Astrocyte of the cerebellum (primary cell): ENCODE measurements around the gene CROT.
A peak's percentile ranks its signal among the peaks of the same experiment; 100 is the strongest.
"Not testable (repeated sequence)": the region's sequence is repeated elsewhere in the genome, so short reads cannot be mapped to it uniquely, and the experiment has no call there.

Experiments used
- DNase-seq: peaks from one replicate; pipeline ENCODE4 v3.0.0-alpha.2; 2011; ENCODE audit warnings: low read depth
- H3K4me3 ChIP-seq: 2 replicates; pipeline ENCODE4 v1.5.1; 2011; ENCODE audit warnings: mild to moderate bottlenecking, low read depth, low read length, moderate library complexity
- CTCF ChIP-seq: IDR thresholded peaks from 2 replicates; pipeline ENCODE4 v1.5.1; 2012; ENCODE audit warnings: low read length, low read depth, moderate library complexity, mild to moderate bottlenecking; ENCODE audit errors: missing control alignments
- in situ Hi-C: cut with HindIII; loops from 2 replicates; pipeline ENCODE4 v1.10.0; 2017; ENCODE audit warnings: low sequenced_read_pairs

Gene CROT

GRCh38 chr7:87316846-87317552 is 28.5 kb upstream of the CROT start:
- H3K4me3 ChIP-seq = no peak overlapping the region
- no peak for TF ChIP-seq CTCF
- DNase-seq = peak; percentile 64
- in situ Hi-C loops = loop anchor here (5.0 kb wide), 1 partner anchor 90 kb away; no protein-coding TSS in a partner anchor

DNA sequence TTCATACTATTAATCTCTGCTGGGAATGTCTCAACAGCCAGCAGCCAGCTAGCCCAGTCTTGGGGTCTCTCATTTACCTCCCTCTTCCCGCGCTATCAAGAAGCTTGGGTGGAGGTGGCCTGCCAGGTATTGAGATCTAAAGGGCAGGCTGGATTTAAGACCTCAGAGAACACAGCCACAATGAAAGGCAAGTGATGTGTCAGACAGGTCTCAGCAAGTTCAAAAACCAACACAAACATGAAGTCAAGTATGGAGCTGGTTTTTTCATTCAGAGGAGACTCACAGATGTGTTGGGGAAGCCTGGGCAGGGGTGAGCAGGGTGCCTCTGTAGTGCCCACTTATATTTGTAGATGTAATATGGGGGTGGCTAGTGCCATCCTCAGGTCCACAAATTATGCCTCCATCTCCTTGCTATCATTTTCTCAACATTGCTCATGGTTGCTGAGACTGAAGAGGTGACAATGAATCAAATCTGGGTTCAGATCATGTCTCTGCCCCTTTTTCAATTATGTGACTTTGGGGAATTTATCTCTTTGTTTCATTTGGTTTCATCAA is 27.7 kb upstream of the CROT start:
- no peak for TF ChIP-seq CTCF
- in situ Hi-C loops = loop anchor here (5.0 kb wide), 1 partner anchor 90 kb away; no protein-coding TSS in a partner anchor
- H3K4me3 ChIP-seq = no peak overlapping the region
- DNase-seq = no peak

DNA sequence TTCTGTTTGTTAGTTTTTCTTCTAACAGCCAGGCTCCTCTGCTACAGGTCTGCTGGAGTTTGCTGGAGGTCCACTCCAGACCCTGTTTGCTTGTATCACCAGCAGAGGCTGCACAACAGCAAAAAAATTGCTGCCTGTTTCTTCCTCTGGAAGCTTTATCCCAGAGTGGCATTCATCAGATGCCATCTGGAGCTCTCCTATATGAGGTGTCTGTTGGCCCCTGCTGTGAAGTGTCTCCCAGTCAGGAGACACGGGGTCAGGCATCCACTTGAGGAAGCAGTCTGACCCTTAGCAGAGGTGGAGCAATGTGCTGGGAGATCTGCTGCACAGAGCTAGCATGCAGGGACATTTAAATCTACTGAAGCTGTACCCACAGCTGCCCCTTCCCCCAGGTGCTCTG is 26.7 kb upstream of the CROT start:
- H3K4me3 ChIP-seq = no peak overlapping the region
- no peak for DNase-seq
- in situ Hi-C loops = loop anchor here (5.0 kb wide), 1 partner anchor 89 kb away; no protein-coding TSS in a partner anchor
- no peak for TF ChIP-seq CTCF

- H3K4me3 ChIP-seq, DNase-seq: not testable (repeated sequence)
- in situ Hi-C loops = loop anchor here (5.0 kb wide), 1 partner anchor 88 kb away; no protein-coding TSS in a partner anchor
These were observed 26.3 kb upstream of the CROT start for GRCh38 chr7:87319154-87319581.

GRCh38 chr7:87322912-87323311 is 22.6 kb upstream of the CROT start:
- no peak for DNase-seq
- in situ Hi-C loops = no loop called here
- TF ChIP-seq CTCF = no peak

GRCh38 chr7:87325576-87326370 is 19.7 kb upstream of the CROT start:
- no peak for TF ChIP-seq CTCF
- in situ Hi-C loops = no loop called here

More at GRCh38 chr7:87322912-87323311, 22.6 kb upstream of the CROT start:
- H3K4me3 ChIP-seq = no peak overlapping the region

More at GRCh38 chr7:87325576-87326370, 19.7 kb upstream of the CROT start:
- no peak for DNase-seq
- H3K4me3 ChIP-seq = no peak overlapping the region
